Stimulated activated CD8-positive, alpha-beta memory T cell treated with anti-CD3 and anti-CD28 coated beads, Interleukin-12 subunit alpha, Interleukin-12 subunit beta, amount 100 ng/mL, for 1 hour (primary cell): ENCODE measurements around the gene LRFN2.

Experiments
- DNase-seq: peaks from one replicate; pipeline ENCODE4 v3.0.0-alpha.2; 2020; ENCODE audit warnings: low read depth

LRFN2 gene

DNA sequence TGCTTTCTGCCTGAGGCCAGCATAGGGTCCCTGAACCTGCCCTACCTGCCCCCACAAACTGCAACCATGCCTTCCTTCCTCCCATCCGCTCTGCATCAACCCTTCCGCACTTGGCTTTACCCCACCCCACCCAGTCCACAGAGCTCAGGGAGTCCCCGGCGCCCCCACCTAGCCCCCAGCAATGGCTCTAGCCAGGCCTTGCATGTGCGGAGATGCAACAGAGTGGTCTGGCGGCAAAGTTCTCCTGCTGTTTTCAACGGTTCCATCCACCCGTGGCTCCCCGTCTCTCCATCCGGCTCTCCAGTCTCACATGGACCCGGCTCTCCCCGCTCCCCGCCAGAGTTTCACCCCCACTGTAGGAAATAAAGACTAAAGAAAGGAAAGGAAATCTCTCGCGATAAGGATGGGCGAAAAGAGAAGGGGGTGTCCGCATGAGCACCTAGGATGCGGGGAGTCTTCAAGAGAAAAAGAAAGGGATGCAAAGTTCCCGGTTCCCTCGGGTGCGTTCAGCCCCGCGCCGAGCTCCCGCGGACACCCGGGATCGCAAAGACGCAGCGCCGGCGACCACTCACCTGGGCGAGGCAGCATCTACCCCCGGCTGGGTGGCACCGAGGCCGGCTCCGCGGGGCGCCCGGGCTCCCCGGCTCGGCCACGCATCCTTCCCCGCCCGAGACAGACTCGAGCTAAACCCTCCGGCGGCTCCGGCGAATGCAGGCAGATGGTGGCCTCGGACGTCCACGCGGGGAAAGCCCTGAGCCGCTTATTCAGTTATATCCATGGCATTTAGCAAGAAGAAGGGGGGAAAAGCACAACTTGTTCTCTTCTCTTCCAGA, 579 bp downstream of the LRFN2 start:
- no peak for DNase-seq

- no peak for DNase-seq
These were observed 1.4 kb downstream of the LRFN2 start for GRCh38 chr6:40585651-40586269.

DNA sequence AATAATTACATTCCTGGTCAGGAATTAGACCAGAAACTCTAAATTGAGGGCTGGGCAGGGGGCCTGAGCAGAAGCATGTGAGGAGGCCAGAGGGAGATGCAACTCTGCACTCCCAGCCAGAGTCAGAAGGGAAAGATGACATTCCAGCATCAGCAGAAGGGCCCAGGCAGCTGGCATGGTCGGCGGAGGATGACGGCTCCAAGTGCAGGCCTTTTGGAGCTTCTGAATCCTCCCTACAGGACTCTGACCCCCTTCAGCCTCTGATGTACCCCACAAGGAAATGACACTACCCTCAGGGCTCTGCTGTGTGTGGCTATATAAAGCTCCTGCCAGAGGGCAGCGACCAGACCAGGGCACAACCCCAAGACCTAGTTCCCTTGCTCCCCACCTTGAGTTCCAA, 1.9 kb downstream of the LRFN2 start:
- DNase-seq: no peak

DNA sequence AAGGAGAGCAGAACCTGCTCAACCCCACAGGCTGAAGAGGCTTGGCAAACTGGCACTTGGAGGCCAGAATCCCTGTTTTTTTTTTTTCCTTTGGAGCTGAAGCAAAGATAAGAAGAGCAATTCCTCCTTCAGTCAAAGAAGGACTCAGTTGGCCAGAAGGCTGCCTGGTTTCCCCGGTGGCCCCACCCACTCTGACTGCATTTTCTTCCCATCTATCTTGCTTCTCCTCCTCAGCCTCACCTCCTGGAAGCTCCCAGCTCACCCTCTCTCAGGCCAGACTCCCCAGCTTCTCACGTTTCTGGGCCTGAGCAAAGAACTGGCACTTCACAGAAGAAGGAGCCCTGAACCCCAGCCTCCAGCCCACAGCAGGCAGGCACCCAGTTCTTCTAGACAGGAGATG, 2.4 kb downstream of the LRFN2 start:
- DNase-seq: no peak

GRCh38 chr6:40583709-40584108, 3.5 kb downstream of the LRFN2 start:
- DNase-seq: no peak

DNA sequence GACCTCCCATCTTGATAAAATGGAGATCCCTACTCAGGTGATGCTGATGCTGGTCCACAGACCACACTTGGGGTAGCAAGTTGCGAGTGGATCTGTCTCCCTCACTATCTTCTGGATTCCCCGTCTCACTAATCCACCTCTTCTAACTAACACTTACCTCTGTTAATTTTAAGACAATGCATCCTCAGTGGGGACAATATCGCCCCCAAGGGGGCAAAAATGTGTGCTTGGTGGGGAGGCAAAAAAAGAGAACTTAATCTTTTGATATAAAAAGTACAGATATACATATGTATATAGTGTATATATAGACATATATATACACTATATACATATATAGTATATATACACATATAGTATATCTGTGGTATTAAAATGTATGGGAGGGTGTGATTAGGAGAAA, 4.3 kb downstream of the LRFN2 start:
- no peak for DNase-seq

- no peak for DNase-seq
These were observed 8.1 kb downstream of the LRFN2 start for GRCh38 chr6:40579101-40579500.

DNA sequence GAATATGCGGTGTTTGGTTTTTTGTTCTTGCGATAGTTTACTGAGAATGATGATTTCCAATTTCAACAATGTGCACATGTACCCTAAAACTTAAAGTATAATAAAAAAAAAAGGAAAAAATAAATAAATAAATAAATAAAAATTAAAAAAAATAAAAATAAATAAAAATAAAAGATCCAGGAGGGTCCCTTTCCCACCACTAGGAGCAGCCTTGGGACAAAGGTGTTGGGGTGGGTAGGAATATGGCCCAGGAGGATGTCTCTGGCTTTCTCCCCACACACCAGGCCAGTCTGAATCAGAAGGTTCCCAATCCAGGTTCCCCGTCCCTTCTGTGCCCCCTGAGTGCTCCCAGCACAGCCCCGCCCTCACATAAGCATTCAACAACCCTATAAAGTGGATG, 9.5 kb downstream of the LRFN2 start:
- DNase-seq: no peak

DNA sequence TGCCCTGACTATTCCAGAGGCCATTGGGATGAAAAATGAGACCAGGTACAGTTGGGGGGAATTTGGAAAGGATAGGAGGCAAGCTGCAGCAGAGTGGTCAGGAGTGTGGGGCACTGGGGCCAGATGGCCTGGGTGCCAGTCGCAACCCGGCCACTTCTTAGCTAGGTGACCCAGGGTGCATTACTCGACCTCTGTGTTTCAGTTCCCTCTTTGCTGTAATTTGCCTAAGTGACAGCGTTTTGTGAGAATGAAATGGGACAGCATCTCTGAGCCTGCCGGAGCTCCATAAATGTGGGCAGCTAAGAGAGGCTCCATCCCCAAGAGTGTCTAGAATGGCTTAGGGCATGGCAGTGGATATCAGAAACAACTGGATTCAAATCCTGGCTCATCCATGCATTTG, 13.9 kb downstream of the LRFN2 start:
- DNase-seq: no peak

GRCh38 chr6:40569162-40569910, 17.8 kb downstream of the LRFN2 start:
- no peak for DNase-seq

DNA sequence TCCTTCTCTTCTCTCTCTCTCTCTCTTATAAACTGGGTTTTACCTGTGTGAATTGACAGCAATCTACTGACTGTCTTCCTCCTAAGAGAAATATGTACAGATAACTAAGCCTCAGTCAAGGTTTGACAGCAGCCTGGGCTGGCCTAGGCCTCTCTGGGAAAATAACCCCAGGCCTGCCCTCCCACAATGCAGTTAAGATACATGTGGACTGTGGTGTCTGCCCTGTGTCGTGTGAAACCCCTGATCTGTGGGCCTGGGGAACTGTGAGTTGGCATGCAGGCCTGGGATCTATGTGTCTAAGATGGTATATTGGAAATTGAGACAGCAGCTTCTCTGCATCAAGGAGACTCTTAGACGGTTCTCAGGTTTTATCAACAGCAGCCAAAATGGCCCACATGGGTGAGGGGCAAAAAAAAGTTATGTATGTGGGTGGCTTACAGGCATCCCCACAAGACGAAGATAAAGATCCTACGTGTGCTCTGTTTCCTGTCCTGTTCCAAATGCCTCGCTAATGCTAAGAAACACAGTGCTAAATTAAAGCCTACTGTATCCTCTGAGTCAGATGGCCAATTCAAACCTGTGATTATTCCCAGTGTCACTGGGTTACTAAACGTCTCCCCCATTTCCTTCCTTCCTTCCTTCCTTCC, 19.0 kb downstream of the LRFN2 start:
- no peak for DNase-seq

- no peak for DNase-seq
These were observed 24.1 kb downstream of the LRFN2 start for GRCh38 chr6:40563111-40563510.

DNA sequence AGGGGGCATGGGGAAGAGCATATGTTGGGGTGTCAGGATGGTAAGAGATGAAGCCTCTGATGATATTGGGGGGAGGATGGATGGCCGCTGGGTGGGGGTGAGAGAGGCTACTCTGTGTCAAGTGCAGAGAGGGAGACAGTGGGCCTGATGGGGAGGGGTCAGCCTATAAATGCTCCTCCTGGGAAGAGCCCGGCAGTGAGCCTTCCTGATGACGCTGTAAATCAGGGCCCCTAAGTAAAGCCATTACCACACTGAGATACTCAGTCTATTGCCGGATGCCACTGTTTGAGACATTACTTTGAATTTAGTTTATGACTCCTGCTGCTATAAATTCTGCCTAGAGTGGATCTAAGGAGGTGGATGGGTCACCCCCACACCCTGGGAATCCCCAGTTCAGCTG, 28.1 kb downstream of the LRFN2 start:
- DNase-seq: no peak

GRCh38 chr6:40558102-40558501, 29.1 kb downstream of the LRFN2 start:
- DNase-seq: no peak

DNA sequence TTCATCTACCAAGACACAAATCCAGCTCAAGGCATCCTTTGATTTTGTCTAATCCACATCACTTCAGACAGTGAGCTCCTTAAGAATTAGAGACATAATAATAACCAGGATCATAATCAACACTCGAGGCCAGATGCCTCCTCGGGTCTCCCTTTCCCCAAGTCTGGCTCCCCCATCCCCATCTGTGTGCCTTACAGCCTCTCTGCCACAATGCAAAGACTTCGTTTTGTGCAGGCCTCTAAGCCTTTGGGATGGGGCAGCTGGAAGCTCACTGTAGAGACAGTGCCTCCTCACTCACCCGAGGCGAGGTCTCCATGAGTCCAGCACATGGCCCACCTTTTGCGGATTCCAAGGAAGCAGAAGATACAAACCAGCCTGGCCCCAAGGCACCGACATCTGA, 30.3 kb downstream of the LRFN2 start:
- no peak for DNase-seq

DNA sequence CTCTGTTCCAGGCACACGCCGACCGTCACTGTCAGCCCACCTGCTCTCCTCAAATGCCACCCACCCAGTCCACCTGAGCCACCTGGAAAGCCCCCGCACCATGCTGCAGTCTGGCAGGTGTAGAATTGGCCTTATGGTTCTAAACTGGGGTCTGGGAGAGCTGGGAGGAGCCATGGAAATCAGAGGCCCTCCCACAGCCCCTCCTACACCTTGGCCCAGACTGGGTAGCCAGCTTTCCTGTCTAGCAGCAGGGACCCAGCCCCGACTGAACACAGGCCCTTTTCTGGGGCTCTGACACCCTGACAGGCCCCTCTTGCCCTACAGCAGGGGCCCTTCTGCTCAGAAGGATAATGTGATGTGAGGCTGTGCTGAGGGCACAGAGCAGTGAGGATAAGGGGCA, 31.1 kb downstream of the LRFN2 start:
- DNase-seq: no peak

DNA sequence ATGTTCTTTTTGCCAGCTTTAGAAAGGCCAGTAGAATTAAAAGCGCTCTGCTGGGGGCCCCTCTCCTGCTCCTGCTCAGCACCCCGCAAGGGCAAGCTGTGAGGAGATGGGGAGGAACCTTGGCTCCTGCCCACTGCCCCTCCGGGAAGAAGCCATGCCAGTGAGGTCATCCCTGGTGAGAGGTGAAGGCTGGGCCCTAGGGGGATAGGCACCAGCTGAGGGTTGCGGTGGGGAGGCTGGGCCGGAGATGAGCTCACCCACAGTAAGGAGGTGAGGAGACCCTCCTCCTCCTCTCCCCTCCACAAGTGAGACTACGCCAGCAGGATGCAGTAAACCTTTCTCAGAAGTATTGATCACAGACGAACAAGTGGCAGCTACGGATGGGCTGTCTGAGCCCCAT, 32.1 kb downstream of the LRFN2 start:
- DNase-seq: no peak

DNA sequence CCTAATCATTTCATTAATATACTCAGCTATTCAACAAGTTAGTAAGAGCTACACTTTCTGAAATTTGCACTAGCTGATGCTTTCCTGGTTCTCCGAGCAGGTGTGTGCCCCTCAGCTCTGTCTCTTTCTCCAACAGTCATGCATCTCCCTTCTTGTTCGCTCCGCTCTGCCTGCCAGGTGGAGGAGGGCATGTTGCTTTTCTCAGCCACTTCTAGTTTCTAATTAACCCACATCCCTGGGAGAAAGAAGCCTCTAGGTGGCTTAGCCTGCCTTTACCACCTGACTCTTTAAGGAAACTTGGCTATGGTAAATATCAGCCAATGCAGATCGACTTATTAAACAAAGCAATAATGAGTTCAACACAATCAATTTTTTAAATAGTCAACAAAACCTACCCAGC, 34.2 kb downstream of the LRFN2 start:
- DNase-seq: no peak

DNA sequence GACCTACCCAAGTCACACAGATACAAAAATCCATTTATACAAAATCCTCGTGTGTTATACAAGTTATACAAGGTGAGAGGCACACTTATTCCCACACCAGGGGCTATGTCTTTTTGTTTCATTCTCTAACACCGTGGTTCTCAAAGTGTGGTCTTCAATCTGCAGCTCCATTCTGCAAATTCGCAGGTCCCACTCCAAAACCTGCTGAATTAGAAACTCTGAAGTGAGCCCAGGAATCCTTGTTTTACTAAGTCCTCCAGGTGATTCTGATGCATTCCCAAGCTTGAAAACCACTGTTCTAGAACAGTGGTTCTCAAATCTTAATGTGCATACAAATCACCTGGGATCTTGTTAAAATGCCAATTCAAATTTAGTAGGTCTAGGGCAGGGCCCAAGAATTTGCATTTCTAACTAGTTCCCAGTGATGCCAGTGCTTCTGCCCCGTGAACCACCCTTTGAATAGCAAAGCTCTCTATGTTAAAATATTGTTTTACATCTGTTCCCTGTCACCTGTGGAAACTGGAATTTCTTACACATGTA, 35.1 kb downstream of the LRFN2 start:
- DNase-seq: no peak

GRCh38 chr6:40550202-40551101, 36.7 kb downstream of the LRFN2 start:
- DNase-seq: no peak

DNA sequence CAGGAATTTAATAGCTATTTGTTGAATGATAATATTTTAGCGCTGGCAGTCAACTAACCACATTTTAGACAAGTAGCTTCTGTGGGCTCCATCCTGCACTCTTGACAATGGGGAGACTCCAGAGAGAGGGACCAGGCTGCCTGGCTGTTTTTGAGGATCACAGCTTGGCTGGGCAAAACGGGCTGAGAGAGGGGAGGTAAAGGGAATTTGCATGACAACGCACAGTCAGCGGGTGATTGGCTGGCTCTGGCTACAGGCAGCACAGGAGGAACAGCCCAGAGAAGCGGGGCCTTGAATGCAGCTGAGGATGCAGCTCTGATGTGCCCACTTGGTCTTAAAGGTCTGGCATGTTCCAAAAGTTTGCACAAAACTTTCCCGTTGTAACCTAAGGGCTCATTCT, 41.2 kb downstream of the LRFN2 start:
- no peak for DNase-seq
